Measurements from ENCODE around the gene SORCS1.

SORCS1 gene

GRCh38 chr10:106573106-106573505 is 591.4 kb downstream of the SORCS1 start:
- no peaks in the 10 kb centered on the region for H3K27me3 ChIP-seq (ENCODE audit: control insufficient read depth, low read length)
- no peaks in the 10 kb centered on the region for H4K20me1 ChIP-seq (ENCODE audit: control insufficient read depth, insufficient read depth, low read depth, low read length)
- no peak for TF ChIP-seq EZH2phosphoT487 (IDR thresholded peaks at IDR 0.05; ENCODE audit: borderline replicate concordance, low read length)
- TF ChIP-seq, protein P1, sequence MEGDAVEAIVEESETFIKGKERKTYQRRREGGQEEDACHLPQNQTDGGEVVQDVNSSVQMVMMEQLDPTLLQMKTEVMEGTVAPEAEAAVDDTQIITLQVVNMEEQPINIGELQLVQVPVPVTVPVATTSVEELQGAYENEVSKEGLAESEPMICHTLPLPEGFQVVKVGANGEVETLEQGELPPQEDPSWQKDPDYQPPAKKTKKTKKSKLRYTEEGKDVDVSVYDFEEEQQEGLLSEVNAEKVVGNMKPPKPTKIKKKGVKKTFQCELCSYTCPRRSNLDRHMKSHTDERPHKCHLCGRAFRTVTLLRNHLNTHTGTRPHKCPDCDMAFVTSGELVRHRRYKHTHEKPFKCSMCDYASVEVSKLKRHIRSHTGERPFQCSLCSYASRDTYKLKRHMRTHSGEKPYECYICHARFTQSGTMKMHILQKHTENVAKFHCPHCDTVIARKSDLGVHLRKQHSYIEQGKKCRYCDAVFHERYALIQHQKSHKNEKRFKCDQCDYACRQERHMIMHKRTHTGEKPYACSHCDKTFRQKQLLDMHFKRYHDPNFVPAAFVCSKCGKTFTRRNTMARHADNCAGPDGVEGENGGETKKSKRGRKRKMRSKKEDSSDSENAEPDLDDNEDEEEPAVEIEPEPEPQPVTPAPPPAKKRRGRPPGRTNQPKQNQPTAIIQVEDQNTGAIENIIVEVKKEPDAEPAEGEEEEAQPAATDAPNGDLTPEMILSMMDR (IDR thresholded peaks at IDR 0.05; ENCODE audit: low read depth, low read length, poor library complexity, severe bottlenecking) = no peak
- H3K36me3 ChIP-seq (ENCODE audit: control insufficient read depth, low read length) = no peaks in the 10 kb centered on the region
- H3K4me3 ChIP-seq (ENCODE audit: low read length) = no peak overlapping the region
- H3K27ac ChIP-seq (ENCODE audit: low read depth, low read length) = no peak overlapping the region
- H3K79me2 ChIP-seq (ENCODE audit: control insufficient read depth, low read length) = no peaks in the 10 kb centered on the region
- no peaks in the 10 kb centered on the region for H3F3A ChIP-seq (ENCODE audit: control insufficient read depth, insufficient read depth)
- H3K9me3 ChIP-seq (ENCODE audit: control insufficient read depth, insufficient read depth, low read length) = no peaks in the 10 kb centered on the region
- no peaks in the 10 kb centered on the region for H3K9me2 ChIP-seq (replicated peaks; ENCODE audit: control insufficient read depth, low read length)
- H3K4me1 ChIP-seq (ENCODE audit: control insufficient read depth, low read length) = no peaks in the 10 kb centered on the region
- H3K4me2 ChIP-seq (ENCODE audit: low read length) = no peak overlapping the region

- Histone ChIP-seq H4K20me1 (ENCODE audit: control insufficient read depth, insufficient read depth, low read depth, low read length) (no peaks in the 10 kb centered on the region), H3K4me2 (ENCODE audit: low read length) (no peak overlapping the region)
- TF ChIP-seq EZH2phosphoT487 (IDR thresholded peaks at IDR 0.05; ENCODE audit: borderline replicate concordance, low read length) = no peak
- TF ChIP-seq, protein P1 (IDR thresholded peaks at IDR 0.05; ENCODE audit: low read depth, low read length, poor library complexity, severe bottlenecking) = peak; percentile 44
These were observed 593.1 kb downstream of the SORCS1 start for GRCh38 chr10:106571192-106571946.

GRCh38 chr10:106570268-106570667 is 594.2 kb downstream of the SORCS1 start:
- Histone ChIP-seq H3K79me2 (ENCODE audit: control insufficient read depth, low read length) (no peaks in the 10 kb centered on the region), H4K20me1 (ENCODE audit: control insufficient read depth, insufficient read depth, low read depth, low read length) (no peaks in the 10 kb centered on the region), H3K4me1 (ENCODE audit: control insufficient read depth, low read length) (no peaks in the 10 kb centered on the region), H3K9me2 (replicated peaks; ENCODE audit: control insufficient read depth, low read length) (no peaks in the 10 kb centered on the region), H3K9me3 (ENCODE audit: control insufficient read depth, insufficient read depth, low read length) (no peaks in the 10 kb centered on the region), H3K4me3 (ENCODE audit: low read length) (no peak overlapping the region), H3F3A (ENCODE audit: control insufficient read depth, insufficient read depth) (no peaks in the 10 kb centered on the region), H3K27ac (ENCODE audit: low read depth, low read length) (no peak overlapping the region), H3K36me3 (ENCODE audit: control insufficient read depth, low read length) (no peaks in the 10 kb centered on the region), H3K4me2 (ENCODE audit: low read length) (no peak overlapping the region), H3K27me3 (ENCODE audit: control insufficient read depth, low read length) (no peaks in the 10 kb centered on the region)
- TF ChIP-seq, protein P1 (IDR thresholded peaks at IDR 0.05; ENCODE audit: low read depth, low read length, poor library complexity, severe bottlenecking) = no peak
- no peak for TF ChIP-seq EZH2phosphoT487 (IDR thresholded peaks at IDR 0.05; ENCODE audit: borderline replicate concordance, low read length)

More at GRCh38 chr10:106571192-106571946, 593.1 kb downstream of the SORCS1 start:
- no peaks in the 10 kb centered on the region for H3K9me2 ChIP-seq (replicated peaks; ENCODE audit: control insufficient read depth, low read length)
- H3K79me2 ChIP-seq (ENCODE audit: control insufficient read depth, low read length) = no peaks in the 10 kb centered on the region
- H3K36me3 ChIP-seq (ENCODE audit: control insufficient read depth, low read length) = no peaks in the 10 kb centered on the region
- H3F3A ChIP-seq (ENCODE audit: control insufficient read depth, insufficient read depth) = no peaks in the 10 kb centered on the region
- no peak overlapping the region for H3K4me3 ChIP-seq (ENCODE audit: low read length)
- no peak overlapping the region for H3K27ac ChIP-seq (ENCODE audit: low read depth, low read length)
- no peaks in the 10 kb centered on the region for H3K9me3 ChIP-seq (ENCODE audit: control insufficient read depth, insufficient read depth, low read length)
- H3K4me1 ChIP-seq (ENCODE audit: control insufficient read depth, low read length) = no peaks in the 10 kb centered on the region
- no peaks in the 10 kb centered on the region for H3K27me3 ChIP-seq (ENCODE audit: control insufficient read depth, low read length)
